Omental fat pad (tissue), 4 donors: Measurements from ENCODE around the gene CDY1B. TPM values are rescaled to one million over a fixed set of nuclear protein-coding genes. Genes with fewer than 3 reads are reported as not detected.
"Not testable (repeated sequence)": the region's sequence is repeated elsewhere in the genome, so short reads cannot be mapped to it uniquely, and the experiment has no call there.

Source experiments
- ATAC-seq: fragments of 150-250 bp; one replicate; pipeline ENCODE4 v1.9.1; 2016; ENCODE audit warnings: mild to moderate bottlenecking, moderate library complexity; ENCODE audit not compliant: low FRiP score
- DNase-seq: peaks from one replicate; pipeline ENCODE4 v3.0.0-alpha.2; 2019; ENCODE audit warnings: low spot score
- total RNA-seq, 4 donors: library from RNA; depleted of rRNA; stranded (reverse); fragments of >200 nt; gene quantifications; one replicate each; pipeline ENCODE4 v1.1.0, GENCODE V29; 2016

The CDY1B gene, protein sequence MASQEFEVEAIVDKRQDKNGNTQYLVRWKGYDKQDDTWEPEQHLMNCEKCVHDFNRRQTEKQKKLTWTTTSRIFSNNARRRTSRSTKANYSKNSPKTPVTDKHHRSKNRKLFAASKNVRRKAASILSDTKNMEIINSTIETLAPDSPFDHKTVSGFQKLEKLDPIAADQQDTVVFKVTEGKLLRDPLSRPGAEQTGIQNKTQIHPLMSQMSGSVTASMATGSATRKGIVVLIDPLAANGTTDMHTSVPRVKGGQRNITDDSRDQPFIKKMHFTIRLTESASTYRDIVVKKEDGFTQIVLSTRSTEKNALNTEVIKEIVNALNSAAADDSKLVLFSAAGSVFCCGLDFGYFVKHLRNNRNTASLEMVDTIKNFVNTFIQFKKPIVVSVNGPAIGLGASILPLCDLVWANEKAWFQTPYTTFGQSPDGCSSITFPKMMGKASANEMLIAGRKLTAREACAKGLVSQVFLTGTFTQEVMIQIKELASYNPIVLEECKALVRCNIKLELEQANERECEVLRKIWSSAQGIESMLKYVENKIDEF
- total RNA-seq, result not detected

DNA sequence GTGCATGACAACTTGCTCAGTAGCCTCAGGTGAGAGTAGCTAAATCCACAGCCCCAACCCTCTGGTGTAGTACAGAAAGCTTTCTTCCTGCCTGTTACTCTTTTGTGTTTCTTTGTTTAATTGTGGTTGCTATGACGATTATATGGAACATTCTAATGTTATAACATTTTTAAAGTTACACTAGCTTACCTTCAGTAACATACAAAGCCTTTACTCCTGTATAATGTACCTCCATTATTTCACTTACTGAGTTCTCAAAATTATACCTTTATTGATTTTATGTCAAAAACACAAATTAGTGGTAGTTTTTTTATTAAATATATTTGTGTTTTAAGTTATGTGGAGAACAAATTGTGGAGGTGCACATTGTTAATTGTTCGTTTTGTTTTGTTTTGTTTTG, at the start of gene CDY1B:
Gene CDY1B (minus strand): TSS at position 101 of the 400 bp plus-strand sequence. CDS start 331 bp downstream, outside the sequence.
- not testable (repeated sequence) for ATAC-seq

GRCh38 chrY:24049525-24049924, 1.7 kb upstream of the CDY1B start:
- not testable (repeated sequence) for DNase-seq, ATAC-seq

More for the DNA sequence above, at the start of gene CDY1B:
- not testable (repeated sequence) for DNase-seq

GRCh38 chrY:24043209-24043608, 4.6 kb downstream of the CDY1B start:
- DNase-seq, ATAC-seq: not testable (repeated sequence)

- not testable (repeated sequence) for DNase-seq, ATAC-seq
Observed at GRCh38 chrY:24039008-24039718, 8.7 kb downstream of the CDY1B start.

DNA sequence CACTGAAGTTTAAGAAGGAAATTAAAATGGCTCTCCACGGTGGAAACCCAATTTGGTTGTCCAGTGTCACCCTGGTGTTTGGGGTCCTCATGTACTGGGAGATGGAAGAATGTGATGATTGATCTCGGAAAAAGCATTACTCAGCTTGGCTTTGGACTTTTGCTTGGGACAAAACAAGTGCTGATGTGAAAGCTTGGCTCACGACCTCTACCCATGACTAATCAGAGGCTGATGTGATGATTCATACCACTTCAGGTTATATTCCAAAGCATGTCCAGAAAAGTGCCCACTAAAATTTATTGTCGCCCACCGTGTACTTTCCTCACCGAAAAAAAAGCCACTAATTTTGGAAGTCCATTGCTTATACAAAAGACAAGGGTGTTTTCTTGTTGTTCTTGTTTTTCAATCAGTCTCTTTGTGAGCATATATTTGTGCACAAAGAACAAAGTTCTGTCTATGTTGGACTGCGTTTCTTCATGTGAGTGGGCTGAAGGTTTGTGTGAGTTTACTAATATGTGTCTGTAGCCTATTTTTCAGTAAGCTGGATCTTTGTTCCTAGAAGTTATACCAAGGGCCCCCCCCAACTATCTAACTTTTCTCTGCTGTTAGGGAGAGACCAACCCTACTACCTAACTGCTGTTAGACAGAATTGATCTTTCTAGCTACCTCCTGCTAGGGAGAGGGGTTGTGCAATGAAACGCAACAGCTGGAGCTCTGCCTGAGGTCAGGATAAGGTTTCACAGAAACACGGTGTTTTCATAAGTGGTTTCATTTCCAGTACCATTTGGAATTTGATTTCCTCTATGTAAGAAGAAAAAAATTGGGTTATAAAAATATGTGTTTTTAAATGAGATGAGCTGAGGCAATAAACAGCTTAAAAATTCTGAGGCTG, 21.4 kb downstream of the CDY1B start:
- DNase-seq, ATAC-seq: not testable (repeated sequence)
